HG03139 (cell line): ENCODE measurements around the gene RTTN.
"Not testable (repeated sequence)": the region's sequence is repeated elsewhere in the genome, so short reads cannot be mapped to it uniquely, and the experiment has no call there.

Source experiments
- ATAC-seq: cut with Tn5 transposase; IDR thresholded peaks from one replicate; pipeline ENCODE4 v1.9.1; 2021; ENCODE audit not compliant: unreplicated experiment

The RTTN gene

GRCh38 chr18:70154591-70155194 is 50.8 kb downstream of the RTTN start:
- ATAC-seq, result no peak

- ATAC-seq, result no peak
Observed at GRCh38 chr18:70151614-70152013, 53.9 kb downstream of the RTTN start.

- no peak for ATAC-seq
Observed at GRCh38 chr18:70149616-70150301, 55.7 kb downstream of the RTTN start.

- ATAC-seq, result no peak
Observed at GRCh38 chr18:70149156-70149555, 56.3 kb downstream of the RTTN start.

- no peak for ATAC-seq
Observed at GRCh38 chr18:70148039-70148938, 57.2 kb downstream of the RTTN start.

GRCh38 chr18:70146174-70146573 is 59.3 kb downstream of the RTTN start:
- no peak for ATAC-seq

- no peak for ATAC-seq
Observed at GRCh38 chr18:70142001-70142400, 63.5 kb downstream of the RTTN start.

GRCh38 chr18:70139138-70139537 is 66.3 kb downstream of the RTTN start:
- ATAC-seq, result no peak

- ATAC-seq, result no peak
Observed at GRCh38 chr18:70135604-70136003, 69.9 kb downstream of the RTTN start.

GRCh38 chr18:70132999-70133398 is 72.5 kb downstream of the RTTN start:
- ATAC-seq, result no peak

- no peak for ATAC-seq
Observed at GRCh38 chr18:70128271-70128670, 77.2 kb downstream of the RTTN start.

- ATAC-seq, result no peak
Observed at GRCh38 chr18:70127359-70127758, 78.1 kb downstream of the RTTN start.

GRCh38 chr18:70126832-70127231 is 78.7 kb downstream of the RTTN start:
- no peak for ATAC-seq

- no peak for ATAC-seq
Observed at GRCh38 chr18:70124139-70124538, 81.3 kb downstream of the RTTN start.

- no peak for ATAC-seq
Observed at GRCh38 chr18:70121842-70122241, 83.6 kb downstream of the RTTN start.

GRCh38 chr18:70116949-70117348 is 88.5 kb downstream of the RTTN start:
- ATAC-seq, result no peak

- ATAC-seq, result no peak
Observed at GRCh38 chr18:70113511-70113910, 92.0 kb downstream of the RTTN start.

- ATAC-seq, result no peak
Observed at GRCh38 chr18:70110678-70111077, 94.8 kb downstream of the RTTN start.

- ATAC-seq, result no peak
Observed at GRCh38 chr18:70107091-70107490, 98.4 kb downstream of the RTTN start.

- ATAC-seq, result not testable (repeated sequence)
Observed at GRCh38 chr18:70102854-70103253, 102.6 kb downstream of the RTTN start.

GRCh38 chr18:70089858-70090257 is 115.6 kb downstream of the RTTN start:
- ATAC-seq, result no peak

GRCh38 chr18:70086085-70086484 is 119.4 kb downstream of the RTTN start:
- ATAC-seq, result no peak
